KOPT-K1 (cell line): ENCODE measurements around the gene OSBPL3.

ENCODE experiments used
- H3K27ac ChIP-seq: fragments of 200-600 bp; sonication (generic); 2 replicates; pipeline ENCODE4 v1.5.1; 2016; ENCODE audit warnings: antibody characterized with exemption, mild to moderate bottlenecking, low read depth, low read length; ENCODE audit not compliant: poor library complexity, severe bottlenecking
- H3K36me3 ChIP-seq: fragments of 200-600 bp; sonication (generic); 2 replicates; pipeline ENCODE4 v1.5.1; 2017; ENCODE audit warnings: antibody characterized with exemption, mild to moderate bottlenecking, low read length, moderate library complexity; ENCODE audit not compliant: insufficient read depth
- H3K9me3 ChIP-seq: fragments of 200-600 bp; sonication (generic); 2 replicates; pipeline ENCODE4 v1.5.1; 2017; ENCODE audit warnings: antibody characterized with exemption, low read length, mild to moderate bottlenecking; ENCODE audit not compliant: insufficient read depth, poor library complexity, severe bottlenecking

The OSBPL3 gene

DNA sequence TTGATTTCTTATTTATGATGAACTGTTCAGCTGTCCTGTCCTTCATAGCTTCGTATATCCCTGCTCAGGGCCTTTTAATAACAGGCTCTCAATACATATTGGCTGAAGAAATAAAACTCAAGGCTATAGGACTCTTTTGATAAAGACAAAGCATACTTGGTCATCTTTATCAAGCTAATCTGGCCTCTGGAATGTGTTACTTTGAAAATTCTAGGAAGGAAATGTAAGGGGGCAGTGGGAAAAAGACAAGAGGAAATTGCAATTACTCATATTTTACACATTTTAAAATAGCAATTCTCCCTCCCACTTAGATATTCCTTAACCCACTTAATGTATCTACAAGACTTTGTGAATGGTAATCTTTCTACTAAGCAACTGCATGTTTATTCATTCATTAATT, 94.3 kb downstream of the OSBPL3 start:
- H3K9me3 ChIP-seq = no peaks in the 10 kb centered on the region
- H3K27ac ChIP-seq = no peak overlapping the region
- H3K36me3 ChIP-seq = peaks cover 23% of the 10 kb centered on the region

DNA sequence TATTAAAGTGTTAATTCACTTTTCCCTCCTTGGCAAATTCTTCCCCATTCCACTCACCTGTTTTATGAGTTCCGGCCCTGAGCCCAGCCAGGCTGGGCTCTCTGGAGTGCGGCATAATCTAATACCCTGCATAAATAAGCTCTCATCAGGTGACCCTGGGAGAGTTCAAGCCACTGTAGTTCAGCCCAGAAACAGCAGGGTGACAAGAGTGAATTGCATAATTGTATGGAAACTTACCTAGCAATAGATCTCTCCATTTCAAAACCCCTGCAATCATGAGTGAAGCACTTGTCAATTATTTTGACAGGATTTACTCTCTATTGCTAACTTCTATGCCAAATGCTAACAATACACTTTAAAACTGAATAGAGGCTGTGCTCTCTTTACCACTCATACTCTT, 94.7 kb downstream of the OSBPL3 start:
- Histone ChIP-seq H3K9me3 (no peaks in the 10 kb centered on the region), H3K27ac (no peak overlapping the region), H3K36me3 (peaks cover 19% of the 10 kb centered on the region)

DNA sequence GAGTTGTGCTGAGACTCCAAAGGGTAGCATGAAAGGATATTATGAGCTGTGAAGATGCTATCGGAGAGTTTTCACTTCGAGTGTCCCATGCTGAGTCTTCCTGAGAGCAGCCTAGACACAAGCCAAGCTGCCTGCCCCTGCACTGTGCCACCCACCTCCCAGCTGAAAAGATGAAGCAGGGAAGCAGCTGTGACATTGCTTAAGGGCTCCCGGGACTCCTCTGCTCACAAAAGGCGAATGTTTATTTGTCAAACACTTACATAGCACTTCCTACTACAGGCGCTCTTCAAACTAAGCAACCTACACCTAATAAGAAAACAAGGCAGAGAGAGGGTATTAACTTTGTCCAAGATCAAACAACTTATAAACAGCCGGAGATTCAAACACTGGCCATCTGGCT, 95.6 kb downstream of the OSBPL3 start:
- H3K27ac ChIP-seq = no peak overlapping the region

DNA sequence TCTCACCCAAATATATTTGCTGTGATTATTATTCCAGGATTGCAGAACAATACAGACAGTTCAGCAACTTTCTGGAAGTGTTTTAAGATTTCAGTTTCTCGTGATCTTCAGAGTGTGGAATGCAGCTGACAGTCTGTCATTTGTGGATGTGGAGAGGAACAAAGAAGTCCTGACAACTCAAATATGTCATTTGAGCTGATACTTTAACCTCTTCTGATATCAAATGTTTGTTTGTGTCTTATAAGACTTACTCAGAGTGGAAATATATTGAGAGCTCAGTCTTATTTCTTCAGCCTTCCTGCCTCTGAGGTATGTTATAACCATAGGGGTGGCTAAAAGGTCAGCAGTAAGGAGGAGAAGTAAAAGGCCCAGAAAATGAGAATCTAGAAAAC, 96.4 kb downstream of the OSBPL3 start:
- Histone ChIP-seq H3K9me3 (no peaks in the 10 kb centered on the region), H3K27ac (no peak overlapping the region), H3K36me3 (peaks cover 13% of the 10 kb centered on the region)

More for the DNA sequence above, 95.6 kb downstream of the OSBPL3 start:
- no peaks in the 10 kb centered on the region for H3K9me3 ChIP-seq
- H3K36me3 ChIP-seq = peaks cover 13% of the 10 kb centered on the region

DNA sequence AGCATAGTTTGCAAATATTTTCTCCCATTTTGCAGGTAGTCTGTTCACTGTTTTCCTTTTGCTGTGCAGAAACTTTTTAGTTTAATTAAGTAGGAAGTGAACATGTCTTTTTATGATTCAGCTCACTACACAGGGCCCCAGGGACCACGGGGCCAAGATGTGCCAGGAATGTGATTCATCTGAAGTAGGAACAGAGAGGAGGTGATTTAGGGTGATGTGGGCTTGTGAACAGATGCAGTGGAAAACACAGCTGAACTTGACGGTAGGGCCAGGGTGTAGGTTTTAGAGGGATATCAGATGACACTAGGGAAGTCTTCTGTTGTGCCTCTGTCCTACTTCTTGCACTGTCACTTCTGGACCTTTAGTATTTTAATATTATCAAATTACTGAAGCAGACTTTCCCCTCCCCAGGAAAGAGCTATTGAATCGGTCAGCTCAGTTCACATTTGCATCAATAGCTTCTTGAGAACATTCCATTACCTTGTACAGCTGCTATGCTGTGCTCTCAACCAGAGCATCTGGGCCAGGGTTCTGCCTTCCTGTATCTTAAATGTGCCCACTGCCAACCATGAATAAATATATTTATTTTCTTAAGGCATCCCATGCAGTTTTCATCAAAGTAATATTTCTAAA, 96.9 kb downstream of the OSBPL3 start:
- Histone ChIP-seq H3K27ac (no peak overlapping the region), H3K9me3 (no peaks in the 10 kb centered on the region), H3K36me3 (peaks cover 13% of the 10 kb centered on the region)

DNA sequence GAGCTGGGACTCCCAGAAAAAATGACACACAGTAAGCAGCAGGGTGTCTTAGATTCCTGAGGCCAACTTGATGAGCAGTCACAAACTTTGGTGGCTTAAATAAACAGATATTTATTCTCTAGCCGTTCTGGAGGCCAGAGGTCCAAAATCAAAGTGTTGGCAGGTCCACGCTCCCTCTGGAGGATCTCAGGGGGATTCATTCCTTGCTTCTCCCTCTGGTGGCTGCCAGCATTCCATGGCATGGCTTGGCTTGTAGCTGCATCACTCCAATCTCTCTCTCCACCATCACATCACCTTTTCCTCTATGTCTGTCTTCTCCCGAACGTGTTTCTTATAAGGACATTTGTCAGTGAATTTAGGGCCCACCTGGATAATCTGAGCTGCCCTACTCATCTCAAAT, 98.4 kb downstream of the OSBPL3 start:
- Histone ChIP-seq H3K27ac (no peak overlapping the region), H3K36me3 (peaks cover 13% of the 10 kb centered on the region)

DNA sequence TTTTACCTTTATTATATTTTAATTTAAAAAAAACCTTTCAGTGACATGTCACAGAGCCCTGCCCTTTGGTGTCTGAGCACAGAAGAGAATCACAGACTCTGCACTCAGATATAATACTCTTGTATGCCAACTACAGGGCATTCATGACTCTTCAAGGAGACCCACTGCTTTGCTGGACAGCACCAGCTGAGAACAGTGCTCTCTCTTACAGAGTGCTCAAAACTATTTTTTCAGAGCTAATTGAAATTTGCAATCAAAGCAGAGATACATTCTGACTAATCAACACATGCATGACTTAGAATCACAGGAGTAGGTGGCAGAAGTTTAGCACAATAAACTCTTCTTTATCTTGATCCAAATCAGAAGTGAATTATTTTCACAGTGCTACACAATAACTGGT, 99.1 kb downstream of the OSBPL3 start:
- peaks cover 13% of the 10 kb centered on the region for H3K36me3 ChIP-seq
- no peak overlapping the region for H3K27ac ChIP-seq
- H3K9me3 ChIP-seq = no peaks in the 10 kb centered on the region

More for the DNA sequence above, 98.4 kb downstream of the OSBPL3 start:
- no peaks in the 10 kb centered on the region for H3K9me3 ChIP-seq

DNA sequence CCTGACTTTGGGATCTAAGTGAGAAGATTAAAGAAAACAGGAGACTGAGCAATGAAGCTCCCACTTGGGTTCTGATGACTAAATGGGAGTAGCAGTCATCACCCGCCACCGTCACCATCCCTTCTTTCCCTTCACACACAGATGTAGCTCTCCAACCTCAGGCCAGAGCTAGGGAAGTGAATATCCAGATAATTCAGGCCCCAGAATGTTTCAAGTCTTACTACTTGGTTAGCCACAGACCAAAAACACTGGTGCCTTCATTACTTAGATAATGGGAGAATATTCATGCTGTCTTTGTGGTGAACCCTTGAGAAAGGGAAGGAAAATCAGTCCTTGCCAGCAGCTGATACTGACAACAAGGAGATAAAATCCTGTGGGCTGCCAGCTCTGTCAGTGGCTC, 100.7 kb downstream of the OSBPL3 start:
- H3K36me3 ChIP-seq = peaks cover 9% of the 10 kb centered on the region; the same call in 1 of the 2 replicates
- H3K9me3 ChIP-seq = no peaks in the 10 kb centered on the region
- H3K27ac ChIP-seq = no peak overlapping the region

DNA sequence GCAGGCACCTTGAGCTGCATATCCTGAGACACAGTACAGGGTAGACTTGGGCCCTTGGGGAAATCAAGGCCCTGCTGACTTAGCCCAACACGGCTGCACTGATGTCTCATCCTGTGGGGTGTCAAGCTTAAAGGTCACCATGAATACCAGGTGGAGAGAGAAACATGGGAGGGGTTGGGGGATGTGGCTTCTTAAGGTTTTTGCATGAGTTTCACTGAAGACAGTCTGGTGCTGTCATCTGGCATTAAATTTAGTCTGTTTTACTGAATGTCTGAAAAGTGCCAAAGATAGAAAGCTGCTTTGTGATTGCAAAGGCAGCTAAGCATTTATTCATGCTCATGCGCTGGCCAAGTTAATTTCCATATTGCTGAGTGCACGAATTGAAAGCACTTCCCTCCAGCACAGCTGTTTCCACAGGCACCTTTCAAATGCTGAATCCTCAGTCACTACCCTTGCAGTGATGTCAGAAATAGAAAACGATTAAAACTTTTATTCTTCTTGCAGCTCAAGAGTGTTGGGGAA, 102.1 kb downstream of the OSBPL3 start:
- no peak overlapping the region for H3K27ac ChIP-seq
- no peaks in the 10 kb centered on the region for H3K9me3 ChIP-seq
- peaks cover 6% of the 10 kb centered on the region; the same call in 1 of the 2 replicates for H3K36me3 ChIP-seq

DNA sequence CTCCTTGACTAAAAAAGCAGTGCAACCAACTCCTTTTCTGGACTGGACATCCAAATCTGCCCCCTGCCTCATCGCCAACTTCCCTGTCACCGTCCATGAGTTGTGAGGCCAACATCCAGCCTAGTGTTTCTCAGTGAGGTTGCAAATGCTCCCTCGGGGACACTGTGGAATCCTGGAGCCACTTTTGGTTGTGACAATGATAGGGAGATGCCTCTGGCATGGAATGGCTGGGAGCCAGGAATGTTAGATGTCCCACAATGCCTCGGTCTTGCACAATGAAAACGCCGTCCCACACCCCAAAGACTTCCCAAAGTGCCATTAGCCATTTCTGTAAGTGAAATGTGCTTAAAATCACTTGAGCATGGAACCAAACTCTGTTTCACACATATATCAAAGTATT, 105.2 kb downstream of the OSBPL3 start:
- H3K27ac ChIP-seq = no peak overlapping the region
- H3K36me3 ChIP-seq = peaks cover 17% of the 10 kb centered on the region; the same call in 1 of the 2 replicates
- no peaks in the 10 kb centered on the region for H3K9me3 ChIP-seq

DNA sequence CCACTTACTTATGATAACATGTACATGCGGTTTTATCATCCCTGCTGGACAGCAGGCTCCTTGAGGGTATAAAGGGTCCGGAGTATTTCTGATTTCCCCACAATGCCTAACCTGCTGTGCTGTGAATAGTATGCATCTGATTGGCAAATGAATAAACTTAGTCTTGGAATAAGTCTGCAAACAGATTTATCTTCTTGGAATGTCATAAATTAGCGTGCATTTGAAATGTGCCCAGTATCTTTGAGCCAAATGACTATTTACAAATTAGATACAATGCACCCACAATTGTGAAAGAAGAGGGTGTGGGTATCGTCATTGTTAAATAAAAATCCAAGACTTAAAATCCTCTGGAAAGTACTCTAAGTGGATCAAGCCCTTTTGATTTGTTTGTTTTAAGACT, 106.0 kb downstream of the OSBPL3 start:
- Histone ChIP-seq H3K36me3 (peaks cover 22% of the 10 kb centered on the region; the same call in 1 of the 2 replicates), H3K27ac (no peak overlapping the region), H3K9me3 (no peaks in the 10 kb centered on the region)

DNA sequence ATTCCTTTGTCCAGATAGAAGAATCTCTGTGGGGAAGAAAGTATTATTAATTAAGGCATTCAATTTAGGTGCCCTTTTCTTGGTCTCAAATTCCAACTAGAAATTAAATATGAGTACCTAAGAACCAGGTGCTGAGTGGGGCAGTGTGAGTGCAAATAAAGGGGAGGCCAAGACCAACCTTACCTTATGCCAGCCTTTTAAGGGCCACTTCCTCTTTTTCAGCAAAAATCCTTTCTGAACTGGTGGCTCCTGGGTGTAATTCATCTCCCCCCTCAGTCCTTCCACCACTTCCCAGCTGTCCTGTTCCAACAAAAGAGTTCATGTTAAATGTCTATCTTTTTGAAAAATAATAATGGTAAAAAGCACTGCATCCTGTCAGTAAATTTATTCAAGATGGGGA, 108.2 kb downstream of the OSBPL3 start:
- Histone ChIP-seq H3K27ac (no peak overlapping the region), H3K9me3 (no peaks in the 10 kb centered on the region), H3K36me3 (peaks cover 33% of the 10 kb centered on the region)

DNA sequence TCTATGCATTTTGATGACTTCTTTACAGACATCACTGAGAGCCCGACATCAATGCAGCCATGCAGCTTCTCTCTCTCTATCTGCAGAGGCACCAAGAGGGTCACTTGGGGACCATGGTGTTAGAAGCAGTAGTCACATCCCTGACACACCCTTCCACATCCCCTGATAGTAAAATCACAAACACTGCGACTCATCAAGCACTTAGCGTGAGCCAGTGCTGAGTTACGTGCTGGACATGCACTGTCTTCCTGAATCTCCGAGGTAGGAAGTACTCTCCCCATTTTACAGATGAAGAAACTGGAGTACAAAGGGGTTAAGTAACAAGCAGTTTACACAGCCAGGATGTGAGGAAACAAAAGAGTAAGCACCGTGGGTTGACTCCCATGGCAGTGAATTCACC, 109.2 kb downstream of the OSBPL3 start:
- no peaks in the 10 kb centered on the region for H3K9me3 ChIP-seq
- peaks cover 38% of the 10 kb centered on the region for H3K36me3 ChIP-seq
- no peak overlapping the region for H3K27ac ChIP-seq

DNA sequence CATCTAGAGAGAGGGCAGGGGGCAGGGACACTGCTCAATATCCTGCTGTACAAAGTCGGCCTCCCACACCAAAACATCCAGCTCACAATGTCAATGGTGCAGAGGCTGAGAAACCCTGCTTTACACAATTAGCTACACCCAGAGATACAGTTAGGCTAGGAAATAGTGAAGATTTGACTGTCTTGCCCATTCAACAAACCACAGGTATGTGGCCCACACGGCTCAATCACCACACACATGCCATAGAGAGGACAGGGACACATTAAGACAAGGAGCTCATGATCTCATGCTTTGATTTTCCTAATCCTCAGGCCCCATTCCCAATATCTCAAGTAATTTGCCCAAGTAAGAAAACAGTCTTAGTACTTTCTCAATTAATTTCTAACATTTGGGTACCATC, 110.4 kb downstream of the OSBPL3 start:
- H3K9me3 ChIP-seq = no peaks in the 10 kb centered on the region
- no peak overlapping the region for H3K27ac ChIP-seq
- peaks cover 49% of the 10 kb centered on the region for H3K36me3 ChIP-seq

DNA sequence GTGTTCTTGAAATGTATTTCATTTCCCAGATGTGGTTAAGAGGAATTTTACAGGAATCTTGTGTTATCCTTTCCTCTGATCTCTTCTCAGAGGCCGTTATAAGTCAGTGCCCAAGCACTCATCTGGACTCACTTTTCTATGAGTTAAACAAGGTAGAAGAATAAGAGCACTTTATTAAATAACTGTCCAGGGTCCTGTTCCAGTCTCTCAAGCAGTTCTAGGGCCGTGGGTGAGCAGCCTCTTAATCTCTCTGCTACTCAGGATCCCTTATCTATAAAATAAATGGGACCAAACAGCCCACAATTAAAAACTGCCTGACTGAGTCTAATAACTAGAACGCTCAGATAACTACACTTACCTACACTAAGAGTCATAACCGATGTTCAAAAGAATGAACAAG, 111.2 kb downstream of the OSBPL3 start:
- Histone ChIP-seq H3K27ac (no peak overlapping the region), H3K9me3 (no peaks in the 10 kb centered on the region), H3K36me3 (peaks cover 57% of the 10 kb centered on the region)

DNA sequence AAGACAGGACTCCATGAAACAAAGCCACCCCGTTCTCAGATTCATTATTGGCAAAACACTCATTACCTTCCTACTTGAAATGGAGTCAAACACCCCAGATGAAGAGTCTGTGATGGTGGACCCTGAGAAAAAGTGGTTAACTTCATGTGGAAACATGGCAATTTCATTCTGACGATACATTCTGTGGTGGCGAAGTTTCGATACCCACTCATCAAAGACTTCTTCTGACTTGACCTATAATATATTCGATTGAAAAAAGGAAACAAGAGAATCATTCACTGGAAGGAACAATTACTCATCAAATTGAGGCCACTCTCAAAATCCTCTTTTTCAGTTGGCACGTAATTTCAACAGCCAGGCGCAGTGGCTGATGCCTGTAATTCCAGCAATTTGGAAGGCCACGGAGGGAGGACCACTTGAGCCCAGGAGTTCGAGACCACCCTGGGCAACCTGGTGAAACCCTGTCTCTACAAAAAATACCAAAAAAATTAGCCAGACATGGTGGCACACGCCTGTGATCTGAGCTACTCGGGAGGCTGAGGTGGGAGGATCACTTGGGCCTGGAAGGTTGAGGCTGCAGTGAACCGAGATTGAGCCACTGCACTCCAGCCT, 113.9 kb downstream of the OSBPL3 start:
- no peaks in the 10 kb centered on the region for H3K9me3 ChIP-seq
- H3K36me3 ChIP-seq = peaks cover 76% of the 10 kb centered on the region
- no peak overlapping the region for H3K27ac ChIP-seq
